Measurements from ENCODE around the gene ZDHHC14. TPM values are rescaled to one million over a fixed set of nuclear protein-coding genes. Genes with fewer than 3 reads are reported as not detected.

ZDHHC14 gene
- polyA plus RNA-seq, 1 donor (not counting 4 experiments of a cell fraction or from before 2014, with no cell fraction given): 6.4 TPM

DNA sequence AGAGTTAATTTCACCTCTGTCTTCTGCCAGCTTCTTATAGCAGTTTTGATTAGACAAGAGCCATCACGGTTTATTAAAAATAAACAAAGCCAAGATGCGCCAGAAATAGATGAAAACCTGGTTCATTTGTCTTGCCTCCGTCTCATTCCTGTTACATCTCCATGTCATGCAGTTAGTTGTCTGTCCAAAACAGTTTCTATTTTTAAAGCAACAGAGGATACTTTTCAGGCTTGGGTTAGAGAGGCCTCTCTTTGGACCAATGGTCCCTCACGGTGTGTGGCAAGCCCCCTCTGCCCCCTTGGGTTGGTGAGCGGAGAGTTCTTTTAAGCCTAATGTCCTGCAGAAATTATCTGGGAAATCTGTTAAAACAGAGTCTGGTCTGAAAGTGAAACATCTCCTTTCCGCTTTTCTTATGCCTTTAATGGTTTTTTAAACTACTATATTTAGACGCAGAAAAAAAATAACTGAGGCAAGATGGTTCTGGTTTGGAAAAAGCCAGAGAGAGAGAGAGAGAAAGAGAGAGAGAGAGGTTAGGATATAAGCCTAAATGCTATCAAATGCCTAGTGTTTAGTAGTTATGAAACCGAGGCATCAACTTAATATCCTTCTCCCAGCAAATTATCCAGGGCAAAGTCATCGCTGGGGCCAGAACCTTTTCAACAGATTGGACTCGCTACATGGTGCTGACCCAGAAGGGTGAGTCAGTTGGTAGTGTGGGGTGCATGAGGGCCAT lies 64.5 kb downstream of the ZDHHC14 start:
- Histone ChIP-seq H3K36me3 (ENCODE audit: control insufficient read depth in 2 of 2, extremely low read depth in 1 of 2, insufficient read depth in 2 of 2, low read length in 2 of 2) (no peaks in the 10 kb centered on the region), H3K27ac (ENCODE audit: control insufficient read depth, insufficient read depth, low read length) (no peak overlapping the region), H3K9me3 (ENCODE audit: control insufficient read depth, low read depth, low read length) (no peaks in the 10 kb centered on the region), H3K4me1 (ENCODE audit: control insufficient read depth, extremely low read depth, insufficient read depth, low read length) (no peaks in the 10 kb centered on the region), H4K20me1 (ENCODE audit: control insufficient read depth, extremely low read depth, insufficient read depth, low read length) (no peaks in the 10 kb centered on the region), H3K79me2 (ENCODE audit: control insufficient read depth, insufficient read depth, low read length) (no peaks in the 10 kb centered on the region), H3K4me2 (ENCODE audit: control insufficient read depth, extremely low read depth, insufficient read depth, low read depth, low read length) (no peak overlapping the region), H3K27me3 (ENCODE audit: control insufficient read depth, extremely low read depth, insufficient read depth, low read length) (no peaks in the 10 kb centered on the region), H3K9ac (ENCODE audit: control insufficient read depth, extremely low read depth, insufficient read depth, low read length) (no peak overlapping the region), H2AFZ (ENCODE audit: control insufficient read depth, low read length) (no peak overlapping the region), H3K4me3 (ENCODE audit: control insufficient read depth in 2 of 3, extremely low read depth in 1 of 3, insufficient read depth in 2 of 3, low read depth in 1 of 3, low read length in 3 of 3) (no peak overlapping the region), H3K9me1 (ENCODE audit: control insufficient read depth, extremely low read depth, insufficient read depth, low read length) (no peaks in the 10 kb centered on the region)
- DNase-seq (ENCODE audit: low read depth, low spot score) (no peak), FAIRE-seq (no peak)
- TF ChIP-seq, protein P1, sequence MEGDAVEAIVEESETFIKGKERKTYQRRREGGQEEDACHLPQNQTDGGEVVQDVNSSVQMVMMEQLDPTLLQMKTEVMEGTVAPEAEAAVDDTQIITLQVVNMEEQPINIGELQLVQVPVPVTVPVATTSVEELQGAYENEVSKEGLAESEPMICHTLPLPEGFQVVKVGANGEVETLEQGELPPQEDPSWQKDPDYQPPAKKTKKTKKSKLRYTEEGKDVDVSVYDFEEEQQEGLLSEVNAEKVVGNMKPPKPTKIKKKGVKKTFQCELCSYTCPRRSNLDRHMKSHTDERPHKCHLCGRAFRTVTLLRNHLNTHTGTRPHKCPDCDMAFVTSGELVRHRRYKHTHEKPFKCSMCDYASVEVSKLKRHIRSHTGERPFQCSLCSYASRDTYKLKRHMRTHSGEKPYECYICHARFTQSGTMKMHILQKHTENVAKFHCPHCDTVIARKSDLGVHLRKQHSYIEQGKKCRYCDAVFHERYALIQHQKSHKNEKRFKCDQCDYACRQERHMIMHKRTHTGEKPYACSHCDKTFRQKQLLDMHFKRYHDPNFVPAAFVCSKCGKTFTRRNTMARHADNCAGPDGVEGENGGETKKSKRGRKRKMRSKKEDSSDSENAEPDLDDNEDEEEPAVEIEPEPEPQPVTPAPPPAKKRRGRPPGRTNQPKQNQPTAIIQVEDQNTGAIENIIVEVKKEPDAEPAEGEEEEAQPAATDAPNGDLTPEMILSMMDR (optimal IDR thresholded peaks at IDR 0.05 in 1 of 3, IDR thresholded peaks at IDR 0.05 in 1 of 3, conservative IDR thresholded peaks at IDR 0.05 in 1 of 3; ENCODE audit: extremely low read depth in 1 of 3, insufficient read depth in 2 of 3, low read length in 3 of 3): no peak
- dilution Hi-C loops (cut with MboI; ENCODE audit: extremely low pct_ligation_motif_present, low sequenced_read_pairs): no loop called here

GRCh38 chr6:157447735-157448134 lies 66.7 kb downstream of the ZDHHC14 start:
- dilution Hi-C loops (cut with MboI; ENCODE audit: extremely low pct_ligation_motif_present, low sequenced_read_pairs): no loop called here
- H2AFZ ChIP-seq (ENCODE audit: control insufficient read depth, low read length): no peak overlapping the region
- H3K36me3 ChIP-seq (ENCODE audit: control insufficient read depth in 2 of 2, extremely low read depth in 1 of 2, insufficient read depth in 2 of 2, low read length in 2 of 2): no peaks in the 10 kb centered on the region
- H3K9ac ChIP-seq (ENCODE audit: control insufficient read depth, extremely low read depth, insufficient read depth, low read length): no peak overlapping the region
- no peaks in the 10 kb centered on the region for H3K27me3 ChIP-seq (ENCODE audit: control insufficient read depth, extremely low read depth, insufficient read depth, low read length)
- H3K9me1 ChIP-seq (ENCODE audit: control insufficient read depth, extremely low read depth, insufficient read depth, low read length): no peaks in the 10 kb centered on the region
- H4K20me1 ChIP-seq (ENCODE audit: control insufficient read depth, extremely low read depth, insufficient read depth, low read length): no peaks in the 10 kb centered on the region
- no peak overlapping the region for H3K4me2 ChIP-seq (ENCODE audit: control insufficient read depth, extremely low read depth, insufficient read depth, low read depth, low read length)
- H3K27ac ChIP-seq (ENCODE audit: control insufficient read depth, insufficient read depth, low read length): no peak overlapping the region
- H3K79me2 ChIP-seq (ENCODE audit: control insufficient read depth, insufficient read depth, low read length): no peaks in the 10 kb centered on the region
- FAIRE-seq: no peak
- DNase-seq (ENCODE audit: low read depth, low spot score): no peak
- H3K9me3 ChIP-seq (ENCODE audit: control insufficient read depth, low read depth, low read length): no peaks in the 10 kb centered on the region
- H3K4me1 ChIP-seq (ENCODE audit: control insufficient read depth, extremely low read depth, insufficient read depth, low read length): no peaks in the 10 kb centered on the region
- TF ChIP-seq EZH2 (IDR thresholded peaks at IDR 0.05; ENCODE audit: low read length): no peak
- TF ChIP-seq, protein P1 (optimal IDR thresholded peaks at IDR 0.05 in 1 of 3, IDR thresholded peaks at IDR 0.05 in 1 of 3, conservative IDR thresholded peaks at IDR 0.05 in 1 of 3; ENCODE audit: extremely low read depth in 1 of 3, insufficient read depth in 2 of 3, low read length in 3 of 3): no peak
- no peak overlapping the region for H3K4me3 ChIP-seq (ENCODE audit: control insufficient read depth in 2 of 3, extremely low read depth in 1 of 3, insufficient read depth in 2 of 3, low read depth in 1 of 3, low read length in 3 of 3)
